Right lobe of liver (tissue), 6 donors: ENCODE measurements around the gene FLNB. TPM values are rescaled to one million over a fixed set of nuclear protein-coding genes. Genes with fewer than 3 reads are reported as not detected.

ENCODE experiments used
- ATAC-seq, 4 donors: fragments of 200-7000 bp; cut with Tn5 transposase; one replicate each; pipeline ENCODE4 v1.9.1; 2020; ENCODE audit warnings: mild to moderate bottlenecking in 4 of 4, moderate library complexity in 4 of 4
- DNase-seq, 3 donors: peaks; one replicate each; pipeline ENCODE4 v3.0.0-alpha.2; 2020
- H3K27ac ChIP-seq, 3 donors: fragments of 200-600 bp; one replicate each; pipeline ENCODE4 v1.8.0; 2022
- H3K27me3 ChIP-seq, 2 donors: fragments of 200-600 bp; one replicate each; pipeline ENCODE4 v1.8.0; 2022
- H3K36me3 ChIP-seq, 4 donors: fragments of 200-600 bp; sonication (generic) in 1 of 4; one replicate each; pipeline versions ENCODE4 v1.5.1 to v1.8.0; 2017 to 2022; ENCODE audit warnings: control low read depth in 1 of 4
- H3K4me1 ChIP-seq, 4 donors: fragments of 200-600 bp; sonication (generic) in 1 of 4; one replicate each; pipeline versions ENCODE4 v1.5.1 to v1.8.0; 2017 to 2022; ENCODE audit warnings: control low read depth in 1 of 4
- H3K4me3 ChIP-seq, 3 donors: fragments of 200-600 bp; one replicate each; pipeline ENCODE4 v1.8.0; 2022
- H3K9me3 ChIP-seq, 4 donors: fragments of 200-600 bp; sonication (generic) in 1 of 4; one replicate each; pipeline versions ENCODE4 v1.5.1 to v1.8.0; 2017 to 2022; ENCODE audit warnings: control low read depth in 1 of 4
- CTCF ChIP-seq, 4 donors: fragments of 200-600 bp in 3 of 4; fragments of 450-650 bp in 1 of 4; IDR thresholded peaks; one replicate each; pipeline versions ENCODE4 v1.5.1 to v1.8.0; 2016 to 2022; ENCODE audit warnings: antibody characterized with exemption in 4 of 4, mild to moderate bottlenecking in 2 of 4
- POLR2A ChIP-seq: fragments of 450-650 bp; IDR thresholded peaks from one replicate; pipeline ENCODE4 v1.6.1; 2017; ENCODE audit warnings: antibody characterized with exemption, mild to moderate bottlenecking
- WGBS: methylation state at CpG from one replicate; pipeline ENCODE4 v1.1.6; 2018; ENCODE audit warnings: low coverage, low lambda C conversion rate; ENCODE audit not compliant: insufficient coverage; ENCODE audit errors: missing lambda C conversion rate; 5-methylcytosine and 5-hydroxymethylcytosine counted together
- intact Hi-C, 2 donors: fragments of 100-400 bp; cut with DNase I; formaldehyde crosslinking; loops; one replicate each; pipeline versions ENCODE4 v1.11.2 to v1.14.1; 2022
- total RNA-seq, 6 experiments: library from RNA; depleted of rRNA in 2 of 6; stranded (reverse); fragments of >200 nt in 2 of 6; fragmentation: NEBNext Ultra II Directional in 3 of 6; extraction: Animal tissue kit (Norgen Biotek cat#: 25700) in 3 of 6; gene quantifications; one replicate each; pipeline versions ENCODE4 v1.1.0 to v1.2.4, GENCODE V29; 2016 to 2023
- donor health status: DM: no; HTN: yes; CAD: no.
- donor health status: DM: no; HTN: no; CAD: no.
- donor health status: DM: no; HTN: no; CAD: no.
- donor health status: DM: no; HTN: yes; CAD: no.
- donor health status: DM: no; HTN: yes; CAD: no.

Gene FLNB
- total RNA-seq, 6 experiments from 2014 or later, result 48.4 to 109 (median 97.8) TPM

GRCh38 chr3:58038675-58039292 lies 30.6 kb downstream of the FLNB start:
- no peaks in the 10 kb centered on the region for H3K9me3 ChIP-seq
- H3K27ac ChIP-seq, result no peak overlapping the region
- peaks cover 0 to 62% (median 25%) of the 10 kb centered on the region in 4 donors for H3K4me1 ChIP-seq
- 58% methylated on average over 7 of the region's 8 CpGs for WGBS
- H3K4me3 ChIP-seq, result no peak overlapping the region
- ATAC-seq, result no peak
- H3K36me3 ChIP-seq, result no peaks in the 10 kb centered on the region
- no peaks in the 10 kb centered on the region for H3K27me3 ChIP-seq
- intact Hi-C loops, result no loop called here
- no peak for TF ChIP-seq POLR2A
- TF ChIP-seq CTCF (IDR thresholded peaks at IDR 0.05), result no peak
- DNase-seq, result no peak

GRCh38 chr3:58039601-58040000 lies 31.4 kb downstream of the FLNB start:
- H3K27ac ChIP-seq, result peak overlapping the region in 2 of 3 donors; percentile 69 to 72
- H3K4me1 ChIP-seq, result peaks cover 0 to 62% (median 27%) of the 10 kb centered on the region in 4 donors
- no peaks in the 10 kb centered on the region for H3K27me3 ChIP-seq
- 73% methylated on average over 2 of the region's 2 CpGs for WGBS
- H3K36me3 ChIP-seq, result no peaks in the 10 kb centered on the region
- ATAC-seq (no peak), DNase-seq (no peak)
- no peak overlapping the region for H3K4me3 ChIP-seq
- H3K9me3 ChIP-seq, result no peaks in the 10 kb centered on the region
- intact Hi-C loops, result no loop called here
- TF ChIP-seq POLR2A (no peak), CTCF (IDR thresholded peaks at IDR 0.05) (no peak)

- Histone ChIP-seq H3K27me3 (no peaks in the 10 kb centered on the region), H3K4me3 (no peak overlapping the region), H3K36me3 (no peaks in the 10 kb centered on the region), H3K9me3 (no peaks in the 10 kb centered on the region), H3K4me1 (peaks cover 0 to 55% (median 24%) of the 10 kb centered on the region in 4 donors), H3K27ac (peak overlapping the region; percentile 43 to 72 (median 69))
- 15% methylated on average over 5 of the region's 5 CpGs for WGBS
- TF ChIP-seq CTCF (IDR thresholded peaks at IDR 0.05), result no peak
- TF ChIP-seq POLR2A, result no peak
- ATAC-seq (peak; percentile 38 to 57 (median 48)), DNase-seq (no peak)
- intact Hi-C loops, result no loop called here
Measured at GRCh38 chr3:58041182-58041825, 33.1 kb downstream of the FLNB start.

GRCh38 chr3:58041826-58042324 lies 33.7 kb downstream of the FLNB start:
- intact Hi-C loops, result no loop called here
- TF ChIP-seq CTCF (IDR thresholded peaks at IDR 0.05), result no peak
- TF ChIP-seq POLR2A, result no peak
- H3K36me3 ChIP-seq, result no peaks in the 10 kb centered on the region
- H3K4me1 ChIP-seq, result peaks cover 0 to 55% (median 24%) of the 10 kb centered on the region in 4 donors
- ATAC-seq (peak; percentile 45 to 67 (median 50)), DNase-seq (no peak)
- 36% methylated on average over 2 of the region's 2 CpGs for WGBS
- peak overlapping the region; percentile 43 to 72 (median 69) for H3K27ac ChIP-seq
- H3K4me3 ChIP-seq, result no peak overlapping the region
- H3K27me3 ChIP-seq, result no peaks in the 10 kb centered on the region
- H3K9me3 ChIP-seq, result no peaks in the 10 kb centered on the region
